H1 (cell line): ENCODE results near the gene EFCAB8.
"Not testable (repeated sequence)": the region's sequence is repeated elsewhere in the genome, so short reads cannot be mapped to it uniquely, and the experiment has no call there.

Experiments
- CBX5 ChIP-seq: fragments of 300-800, 300-1000 bp; sonication (generic); IDR thresholded peaks from 2 replicates; pipeline ENCODE4 v1.7.1; 2016; ENCODE audit warnings: antibody characterized with exemption, low read length, low read depth
- CTCF ChIP-seq, 3 experiments: IDR thresholded peaks; 1 replicate in 2 of 3; 2 replicates in 1 of 3; pipeline versions ENCODE4 v1.5.1 to v1.6.1; 2011; ENCODE audit warnings: low read length in 3 of 3, mild to moderate bottlenecking in 3 of 3, inconsistent platforms in 2 of 3, low read depth in 1 of 3, moderate library complexity in 1 of 3; ENCODE audit not compliant: insufficient read depth in 1 of 3; ENCODE audit errors: control extremely low read depth in 1 of 3
- EZH2 ChIP-seq: fragments of 200-600 bp; sonication (generic); IDR thresholded peaks from 2 replicates; pipeline ENCODE4 v1.7.1; 2012; ENCODE audit warnings: low read depth, mild to moderate bottlenecking, moderate library complexity, low read length, inconsistent platforms; ENCODE audit not compliant: severe bottlenecking
- FOSL1 ChIP-seq: IDR thresholded peaks from 2 replicates; pipeline ENCODE4 v1.6.1; 2011; ENCODE audit warnings: mild to moderate bottlenecking, low read depth, low read length, moderate library complexity; ENCODE audit not compliant: insufficient read depth
- GABPA ChIP-seq: IDR thresholded peaks from 2 replicates; pipeline ENCODE4 v1.6.1; 2011; ENCODE audit warnings: mild to moderate bottlenecking, low read length, moderate library complexity, borderline replicate concordance; ENCODE audit not compliant: insufficient read depth
- MAFK ChIP-seq: IDR thresholded peaks from 2 replicates; pipeline ENCODE4 v1.6.1; 2012; ENCODE audit warnings: low read depth, mild to moderate bottlenecking, improper control_type of control experiment, low read length
- MAX ChIP-seq: IDR thresholded peaks from 2 replicates; pipeline ENCODE4 v1.6.1; 2012; ENCODE audit warnings: inconsistent platforms
- POLR2A ChIP-seq, 2 experiments: IDR thresholded peaks; 1 replicate in 1 of 2; 2 replicates in 1 of 2; pipeline ENCODE4 v1.6.1; 2011; ENCODE audit warnings: low read depth in 2 of 2, low read length in 2 of 2, mild to moderate bottlenecking in 2 of 2; ENCODE audit errors: control extremely low read depth in 1 of 2
- POLR2AphosphoS5 ChIP-seq: IDR thresholded peaks from 2 replicates; pipeline ENCODE4 v1.6.1; 2011; ENCODE audit warnings: low read depth, low read length
- TBP ChIP-seq: IDR thresholded peaks from 2 replicates; pipeline ENCODE4 v1.6.1; 2011; ENCODE audit warnings: low read depth, low read length, improper control_type of control experiment
- TEAD4 ChIP-seq: IDR thresholded peaks from 2 replicates; pipeline ENCODE4 v1.6.1; 2012; ENCODE audit warnings: low read depth, low read length, inconsistent platforms, mixed read lengths
- ZNF274 ChIP-seq: IDR thresholded peaks from 2 replicates; pipeline ENCODE4 v1.7.0; 2012; ENCODE audit warnings: low read length, borderline replicate concordance; ENCODE audit errors: extremely low read depth

GRCh38 chr20:32950539-32950938 lies 91.8 kb downstream of the EFCAB8 start:
- not testable (repeated sequence) for TF ChIP-seq MAFK; MAX; POLR2A (IDR thresholded peaks at IDR 0.05; ENCODE audit: control extremely low read depth in 1 of 2, low read depth in 2 of 2, low read length in 2 of 2); CTCF (IDR thresholded peaks at IDR 0.05; ENCODE audit: control extremely low read depth in 1 of 3, insufficient read depth in 1 of 3, low read depth in 1 of 3, low read length in 3 of 3); GABPA; CBX5; EZH2; ZNF274; TBP; FOSL1
- TF ChIP-seq POLR2AphosphoS5 (peak; percentile 88), TEAD4 (peak; percentile 80; the same call in 1 of the 2 replicates)
